Measurements from ENCODE around the gene AMIGO1.
A peak's percentile ranks its signal among the peaks of the same experiment; 100 is the strongest.

The AMIGO1 gene, protein sequence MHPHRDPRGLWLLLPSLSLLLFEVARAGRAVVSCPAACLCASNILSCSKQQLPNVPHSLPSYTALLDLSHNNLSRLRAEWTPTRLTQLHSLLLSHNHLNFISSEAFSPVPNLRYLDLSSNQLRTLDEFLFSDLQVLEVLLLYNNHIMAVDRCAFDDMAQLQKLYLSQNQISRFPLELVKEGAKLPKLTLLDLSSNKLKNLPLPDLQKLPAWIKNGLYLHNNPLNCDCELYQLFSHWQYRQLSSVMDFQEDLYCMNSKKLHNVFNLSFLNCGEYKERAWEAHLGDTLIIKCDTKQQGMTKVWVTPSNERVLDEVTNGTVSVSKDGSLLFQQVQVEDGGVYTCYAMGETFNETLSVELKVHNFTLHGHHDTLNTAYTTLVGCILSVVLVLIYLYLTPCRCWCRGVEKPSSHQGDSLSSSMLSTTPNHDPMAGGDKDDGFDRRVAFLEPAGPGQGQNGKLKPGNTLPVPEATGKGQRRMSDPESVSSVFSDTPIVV

DNA sequence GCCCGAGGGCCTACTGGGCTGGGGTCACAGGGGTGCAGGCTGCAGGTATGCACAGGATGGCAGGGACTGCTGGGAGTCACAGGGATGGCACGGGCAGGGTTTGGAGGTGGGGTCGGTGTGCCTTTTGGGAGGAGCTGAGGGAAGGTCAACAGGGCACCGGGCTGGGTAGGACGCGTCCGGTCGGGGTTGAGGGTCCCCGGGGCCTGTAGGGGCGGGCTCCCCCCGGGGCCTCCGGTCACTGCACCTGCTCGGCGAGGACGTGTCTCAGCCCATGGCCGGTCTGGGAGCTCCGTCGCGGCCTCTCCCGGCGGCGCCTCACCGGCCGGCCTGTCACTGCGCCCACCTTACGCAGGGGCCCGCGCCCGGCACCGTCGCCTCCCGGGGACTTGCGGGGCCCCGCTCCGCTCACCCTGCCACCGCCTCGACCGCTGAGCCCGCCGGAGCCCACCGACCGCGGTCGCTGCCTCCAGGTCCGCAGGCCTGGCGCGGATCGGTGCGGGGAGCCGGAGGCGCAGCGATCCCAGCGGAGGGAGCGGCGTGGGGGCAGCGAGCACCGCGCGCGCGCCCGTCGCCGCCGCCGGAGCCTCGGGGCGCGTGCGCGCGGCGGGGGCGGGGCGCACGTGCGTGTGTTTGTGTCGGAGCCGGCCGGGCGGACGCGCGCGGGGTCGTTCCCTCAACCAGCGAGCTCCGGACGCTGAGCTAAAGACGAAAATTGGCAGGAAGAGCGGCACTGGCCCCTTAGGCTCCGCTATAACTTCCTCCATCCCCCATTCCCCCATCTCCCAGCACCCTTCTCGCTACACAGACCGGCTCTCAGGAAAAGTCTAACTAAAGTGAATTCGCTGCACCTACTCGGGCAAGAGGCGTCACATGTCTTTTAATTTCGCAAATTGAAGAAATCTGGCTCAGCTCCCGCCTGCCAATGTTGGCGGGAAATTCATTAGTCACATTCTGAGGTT lies at the start of gene AMIGO1:
Gene AMIGO1, minus strand, starts transcription at position 552 of the 959 bp plus-strand sequence. CDS start 815 bp downstream, outside the sequence.
- DNase-seq, result peak; percentile 42

DNA sequence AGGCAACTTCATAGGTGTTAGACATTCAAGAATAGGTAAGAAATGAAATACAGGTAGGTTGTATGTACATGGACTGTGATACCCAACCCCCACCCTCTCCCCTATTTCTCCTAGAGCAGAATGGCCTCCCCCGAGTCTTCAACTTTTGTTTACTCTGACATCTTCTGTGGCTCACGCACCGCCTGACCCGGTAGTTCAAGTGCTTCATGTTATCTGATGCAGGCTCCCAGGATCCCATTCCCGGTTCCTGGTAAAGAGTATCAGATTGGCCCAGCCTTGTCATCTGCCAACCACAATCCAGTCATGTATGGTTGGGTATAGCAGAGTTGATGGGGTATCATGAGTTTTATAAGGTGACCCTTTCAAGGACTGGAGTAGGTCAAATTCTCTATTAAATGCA lies 48.0 kb upstream of the AMIGO1 start:
- DNase-seq, result no peak

DNA sequence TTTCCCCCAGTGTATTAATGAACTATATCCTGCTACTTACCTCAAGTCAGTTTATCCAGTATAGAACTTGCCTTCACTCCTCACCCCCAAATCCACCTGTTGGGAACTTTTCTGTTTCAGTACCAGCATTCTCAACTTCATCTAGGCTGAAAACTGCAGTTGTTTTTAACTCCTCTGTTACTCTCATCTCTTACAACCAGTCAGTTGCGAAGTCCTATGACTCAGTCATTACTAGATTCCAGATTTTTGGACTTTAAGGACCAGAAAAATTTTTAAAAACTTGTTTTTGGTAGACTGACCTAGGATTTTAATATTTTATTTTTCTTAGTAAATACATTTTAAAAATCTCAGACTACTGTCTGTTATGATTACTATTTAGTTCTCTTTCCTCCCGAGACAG lies 47.0 kb upstream of the AMIGO1 start:
- no peak for DNase-seq

DNA sequence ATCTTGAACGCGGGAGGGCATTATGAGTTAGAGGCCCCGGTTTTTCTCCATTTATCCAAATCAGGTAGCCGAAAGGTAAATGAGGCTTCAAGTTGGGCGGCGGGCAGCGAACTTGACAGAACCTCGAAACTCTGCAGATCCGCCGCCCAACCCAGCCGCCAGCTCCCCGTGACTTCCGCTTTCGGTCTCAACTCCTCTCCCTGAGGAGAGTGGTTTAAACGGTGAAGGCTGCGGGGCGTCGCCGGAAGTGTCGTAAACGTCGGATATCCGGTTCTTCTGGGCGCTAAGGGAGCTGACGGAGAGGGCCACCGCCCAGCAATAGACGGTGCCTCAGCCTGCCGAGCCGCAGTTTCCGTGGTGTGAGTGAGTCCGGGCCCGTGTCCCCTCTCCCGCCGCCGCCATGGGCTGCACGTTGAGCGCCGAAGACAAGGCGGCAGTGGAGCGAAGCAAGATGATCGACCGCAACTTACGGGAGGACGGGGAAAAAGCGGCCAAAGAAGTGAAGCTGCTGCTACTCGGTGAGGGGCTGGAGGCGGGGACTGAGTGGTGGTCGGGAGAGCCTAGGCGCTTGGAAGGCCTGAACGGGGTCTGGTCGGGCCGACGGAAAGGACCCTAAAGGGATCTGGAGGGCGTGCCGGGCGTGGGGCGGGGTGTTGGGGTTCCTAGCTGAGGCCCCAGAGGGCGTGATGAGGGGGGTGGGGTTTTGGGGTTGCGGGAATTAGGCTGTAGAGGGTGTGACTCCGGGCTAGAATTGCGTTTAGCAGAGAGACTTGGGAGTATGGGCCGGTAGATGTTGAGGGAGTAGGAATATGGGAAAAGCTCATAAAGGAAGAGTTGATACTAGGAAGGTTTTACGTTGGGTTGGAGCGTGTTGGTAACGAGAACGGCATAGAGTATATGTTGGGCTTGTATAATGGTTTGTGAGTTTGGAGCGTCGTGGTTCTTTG lies 39.1 kb upstream of the AMIGO1 start, which contains the start of gene GNAI3:
Gene GNAI3, plus strand, starts transcription at position 295 of the 947 bp plus-strand sequence. Its CDS starts 106 bp downstream, at position 401.
- peak; percentile 88 for DNase-seq

DNA sequence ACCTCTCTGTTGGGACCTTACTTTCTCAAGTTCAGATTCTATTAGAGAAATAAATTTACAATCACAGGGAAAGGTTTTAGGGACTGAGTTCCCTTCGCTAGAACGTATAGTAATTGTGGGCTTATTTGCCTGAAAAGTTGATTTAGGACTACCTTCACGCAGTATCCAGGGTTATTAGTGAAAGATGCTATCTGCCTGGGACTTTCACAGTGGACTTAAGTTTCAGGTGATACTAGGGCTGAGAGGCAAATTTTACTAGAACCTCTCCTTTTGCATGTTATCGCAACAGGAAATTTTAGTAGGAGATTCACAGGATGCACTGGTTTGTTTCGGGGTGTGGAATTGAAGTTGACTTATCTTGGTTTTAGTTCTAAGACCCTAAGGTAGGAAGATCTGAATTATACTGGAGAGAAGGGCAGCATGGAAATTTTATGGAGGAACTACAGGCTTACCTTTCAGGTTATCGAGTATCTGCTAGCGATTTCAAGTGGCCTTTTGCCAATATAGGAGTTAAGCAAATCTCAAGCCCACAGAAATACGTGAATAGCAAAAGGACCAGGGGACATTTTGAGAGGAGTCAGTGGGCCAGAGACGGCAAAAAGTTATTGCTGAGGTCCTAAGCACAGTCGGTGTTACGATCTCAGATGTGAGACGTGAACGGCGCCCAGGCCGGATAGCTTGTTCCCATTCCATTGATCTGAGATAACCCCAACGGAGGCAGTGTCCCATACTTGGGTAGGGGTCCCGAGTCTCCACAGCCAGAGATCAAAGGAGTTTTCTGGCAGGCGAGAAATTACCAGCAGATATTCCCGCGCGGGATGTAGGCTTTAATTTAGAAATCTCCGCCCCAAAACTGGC lies 38.2 kb upstream of the AMIGO1 start:
- peak; percentile 11 for DNase-seq

DNA sequence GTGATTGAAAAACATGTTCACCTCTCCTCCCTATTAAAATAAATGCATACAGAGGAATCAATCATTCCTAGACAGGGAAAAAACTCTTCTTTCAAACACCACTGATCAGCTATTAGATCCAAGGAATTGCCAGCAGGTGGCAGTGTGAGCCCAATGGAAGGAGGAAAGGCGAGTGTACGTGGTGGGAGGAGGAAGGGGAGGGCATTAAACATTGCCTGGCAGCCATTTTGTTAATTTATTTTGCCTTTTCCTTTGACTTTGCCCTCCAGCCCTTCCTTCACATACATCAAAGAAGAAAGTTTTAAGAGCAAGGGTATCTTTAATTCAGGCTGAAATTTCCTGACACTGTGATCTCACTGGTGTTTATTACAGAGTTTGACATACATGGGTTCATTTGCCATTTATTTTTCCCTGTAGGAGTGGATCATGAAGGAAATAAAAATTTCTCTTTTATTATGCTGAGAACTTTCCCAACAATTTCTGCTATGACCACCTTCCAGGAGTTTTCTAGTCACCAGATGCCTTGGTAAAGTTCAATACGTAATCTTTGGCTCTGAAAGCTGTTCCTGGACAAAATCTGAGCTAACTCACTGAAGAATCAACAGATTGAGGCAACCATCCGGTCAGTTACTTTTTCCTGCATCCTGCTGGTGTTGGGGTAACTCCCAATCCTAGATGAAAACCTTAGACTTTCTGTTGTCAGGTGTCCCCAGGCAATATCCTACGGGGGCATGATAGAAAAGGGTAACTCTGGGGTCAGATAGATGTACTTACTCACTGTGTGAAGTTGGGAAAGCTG lies 37.0 kb upstream of the AMIGO1 start:
- peak; percentile 90 for DNase-seq

DNA sequence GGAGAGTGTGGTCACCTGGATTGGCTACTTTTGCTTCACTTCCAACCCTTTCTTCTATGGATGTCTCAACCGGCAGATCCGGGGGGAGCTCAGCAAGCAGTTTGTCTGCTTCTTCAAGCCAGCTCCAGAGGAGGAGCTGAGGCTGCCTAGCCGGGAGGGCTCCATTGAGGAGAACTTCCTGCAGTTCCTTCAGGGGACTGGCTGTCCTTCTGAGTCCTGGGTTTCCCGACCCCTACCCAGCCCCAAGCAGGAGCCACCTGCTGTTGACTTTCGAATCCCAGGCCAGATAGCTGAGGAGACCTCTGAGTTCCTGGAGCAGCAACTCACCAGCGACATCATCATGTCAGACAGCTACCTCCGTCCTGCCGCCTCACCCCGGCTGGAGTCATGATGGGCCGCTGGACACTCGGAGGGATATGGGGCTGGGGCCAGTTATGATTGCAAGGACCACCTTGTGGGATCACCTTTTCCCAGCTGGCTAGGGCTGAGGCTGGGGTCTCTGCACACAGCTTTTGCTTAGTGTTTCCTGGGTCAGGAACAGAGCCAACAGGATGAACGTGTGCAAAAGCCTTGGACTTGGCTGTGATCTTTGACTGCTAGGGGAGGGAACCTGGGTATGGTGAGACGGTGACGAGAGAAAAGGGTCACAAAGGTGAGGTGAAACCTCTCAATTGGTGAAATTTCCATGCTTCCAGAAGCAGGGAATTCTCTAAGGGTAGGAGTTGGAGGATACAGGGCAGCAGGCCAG lies 34.6 kb upstream of the AMIGO1 start:
- DNase-seq, result no peak

DNA sequence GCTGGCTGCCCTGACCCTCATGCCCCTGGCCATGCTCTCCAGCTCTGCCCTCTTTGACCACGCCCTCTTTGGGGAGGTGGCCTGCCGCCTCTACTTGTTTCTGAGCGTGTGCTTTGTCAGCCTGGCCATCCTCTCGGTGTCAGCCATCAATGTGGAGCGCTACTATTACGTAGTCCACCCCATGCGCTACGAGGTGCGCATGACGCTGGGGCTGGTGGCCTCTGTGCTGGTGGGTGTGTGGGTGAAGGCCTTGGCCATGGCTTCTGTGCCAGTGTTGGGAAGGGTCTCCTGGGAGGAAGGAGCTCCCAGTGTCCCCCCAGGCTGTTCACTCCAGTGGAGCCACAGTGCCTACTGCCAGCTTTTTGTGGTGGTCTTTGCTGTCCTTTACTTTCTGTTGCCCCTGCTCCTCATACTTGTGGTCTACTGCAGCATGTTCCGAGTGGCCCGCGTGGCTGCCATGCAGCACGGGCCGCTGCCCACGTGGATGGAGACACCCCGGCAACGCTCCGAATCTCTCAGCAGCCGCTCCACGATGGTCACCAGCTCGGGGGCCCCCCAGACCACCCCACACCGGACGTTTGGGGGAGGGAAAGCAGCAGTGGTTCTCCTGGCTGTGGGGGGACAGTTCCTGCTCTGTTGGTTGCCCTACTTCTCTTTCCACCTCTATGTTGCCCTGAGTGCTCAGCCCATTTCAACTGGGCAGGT lies 33.9 kb upstream of the AMIGO1 start:
- DNase-seq, result no peak

DNA sequence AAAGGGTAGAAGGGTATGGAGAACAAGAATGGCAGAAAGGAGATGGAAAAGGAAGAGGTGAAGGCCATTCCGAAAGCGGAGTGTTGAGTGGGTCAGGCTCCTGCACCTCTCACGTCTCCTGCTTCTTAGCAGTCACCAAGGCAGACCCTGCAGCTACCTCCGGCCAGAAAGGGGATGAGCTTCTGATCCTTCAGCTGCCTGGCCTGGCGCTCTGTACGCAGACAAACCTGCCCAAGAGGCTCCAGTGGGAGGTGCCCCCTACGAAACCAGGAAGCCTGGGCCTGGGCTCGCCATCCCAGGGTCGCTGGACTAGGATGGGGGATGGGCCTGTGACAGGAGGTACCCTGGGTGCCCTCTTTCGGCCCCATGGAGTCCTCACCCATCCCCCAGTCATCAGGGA lies 33.1 kb upstream of the AMIGO1 start:
- DNase-seq, result no peak

DNA sequence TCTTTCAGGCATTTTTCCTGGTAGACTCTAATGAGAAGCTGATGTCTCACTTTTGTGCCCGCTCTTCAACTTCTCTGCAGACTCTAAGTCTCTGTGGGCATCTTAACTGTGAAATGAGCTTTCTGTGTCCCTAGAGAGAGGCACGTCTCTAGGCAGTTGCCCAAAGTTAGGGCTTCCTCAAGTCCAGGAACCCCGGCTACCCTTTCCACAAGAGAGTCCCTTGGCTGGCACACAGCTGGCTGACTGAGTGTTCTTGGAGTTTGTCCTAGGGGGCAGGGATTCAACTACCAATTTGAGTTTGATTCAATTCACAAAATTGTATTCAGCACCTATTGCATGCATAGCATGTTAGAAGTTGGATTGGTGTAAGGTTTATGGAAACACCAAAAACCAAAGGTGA lies 31.6 kb upstream of the AMIGO1 start:
- DNase-seq, result no peak

DNA sequence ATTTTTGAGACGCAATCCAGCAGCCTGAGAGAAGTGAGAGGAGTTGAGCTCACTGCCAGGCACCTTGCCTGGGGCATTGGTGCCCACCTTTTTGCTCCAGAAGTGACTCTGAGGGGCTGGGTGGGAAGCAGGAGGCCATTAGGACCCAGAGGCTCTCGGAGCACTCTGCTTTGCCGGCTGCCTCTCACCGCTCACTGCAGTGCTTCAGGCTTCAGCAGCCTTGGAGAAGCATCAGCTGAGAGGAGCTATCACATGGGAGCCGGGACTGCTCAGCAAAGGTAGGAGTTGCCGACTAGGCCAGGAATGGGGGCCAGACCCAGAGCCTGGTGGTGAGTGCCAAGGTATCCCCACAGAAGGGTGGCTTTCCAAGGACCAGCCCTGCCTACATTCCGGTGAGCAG lies 30.1 kb upstream of the AMIGO1 start, which contains the start of gene GPR61:
Gene GPR61, plus strand, starts transcription at position 197 of the 400 bp plus-strand sequence. CDS start 3,151 bp downstream, outside the sequence.
- DNase-seq, result no peak

DNA sequence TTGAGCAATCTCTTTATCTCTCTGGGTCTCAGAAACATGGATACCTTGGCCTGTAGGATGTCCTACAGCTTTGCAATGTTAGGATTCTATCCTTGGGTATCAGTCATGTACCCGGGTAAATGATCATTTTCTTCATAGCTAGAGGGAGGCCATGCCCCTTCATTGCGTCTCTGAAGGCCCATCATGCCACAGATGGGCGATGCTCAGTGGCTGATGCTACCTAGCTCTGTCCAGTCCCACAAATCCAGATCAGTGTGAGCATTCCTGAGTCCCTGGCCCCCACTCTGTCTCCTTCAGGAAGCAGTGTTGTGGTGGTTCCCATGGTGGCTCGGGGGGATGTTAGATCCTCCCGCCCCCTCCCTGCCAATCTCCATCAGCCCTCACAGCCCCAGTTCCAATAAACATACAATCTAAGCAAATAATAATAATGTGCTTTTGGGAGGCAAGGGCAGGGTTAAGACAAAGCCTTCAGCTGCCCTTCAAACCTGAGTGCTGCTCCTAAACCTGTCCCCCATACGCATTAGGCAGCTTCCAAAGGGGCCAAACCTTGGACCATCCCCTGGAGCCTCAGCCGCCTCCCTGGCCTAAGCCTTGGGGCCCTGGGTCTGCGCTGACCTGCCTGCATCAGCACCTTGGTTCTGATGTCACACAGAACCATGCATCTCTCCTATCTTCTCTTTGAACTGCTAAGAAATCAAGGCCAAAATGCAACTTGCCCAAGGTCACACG lies 29.5 kb upstream of the AMIGO1 start:
- no peak for DNase-seq

DNA sequence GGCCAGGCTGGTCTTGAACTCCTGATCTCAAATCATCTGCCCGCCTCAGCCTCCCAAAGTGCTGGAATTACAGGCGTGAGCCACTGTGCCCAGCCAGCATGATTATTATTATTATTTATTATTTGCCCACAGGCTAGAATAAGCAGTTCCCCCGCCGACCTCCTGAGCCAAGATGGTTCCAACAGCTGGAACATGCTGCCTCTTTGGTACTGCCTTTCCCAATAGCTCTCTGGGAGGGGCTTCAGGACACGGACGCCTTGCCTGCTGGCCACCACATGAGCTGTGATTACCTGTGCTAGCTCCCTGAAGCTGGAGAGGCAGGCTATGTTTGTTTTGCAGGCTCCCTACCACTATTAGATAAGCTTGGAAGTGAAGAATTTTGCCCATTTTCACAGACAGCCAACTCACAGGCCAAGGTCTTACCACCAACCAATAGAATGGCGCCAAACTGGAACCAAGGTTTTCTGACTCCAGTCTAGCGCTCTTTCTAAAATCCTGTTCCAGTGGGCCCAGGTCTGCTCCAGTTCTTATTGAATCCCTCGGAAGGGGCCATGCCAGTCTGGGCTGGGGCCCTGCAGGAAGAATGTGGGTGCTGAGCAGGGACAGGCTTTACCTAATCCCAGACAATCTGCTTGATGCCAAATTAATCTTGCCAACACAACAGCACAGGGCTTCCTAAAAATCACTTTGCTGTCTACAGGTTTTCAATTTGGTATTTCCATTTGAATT lies 28.1 kb upstream of the AMIGO1 start:
- DNase-seq, result no peak

DNA sequence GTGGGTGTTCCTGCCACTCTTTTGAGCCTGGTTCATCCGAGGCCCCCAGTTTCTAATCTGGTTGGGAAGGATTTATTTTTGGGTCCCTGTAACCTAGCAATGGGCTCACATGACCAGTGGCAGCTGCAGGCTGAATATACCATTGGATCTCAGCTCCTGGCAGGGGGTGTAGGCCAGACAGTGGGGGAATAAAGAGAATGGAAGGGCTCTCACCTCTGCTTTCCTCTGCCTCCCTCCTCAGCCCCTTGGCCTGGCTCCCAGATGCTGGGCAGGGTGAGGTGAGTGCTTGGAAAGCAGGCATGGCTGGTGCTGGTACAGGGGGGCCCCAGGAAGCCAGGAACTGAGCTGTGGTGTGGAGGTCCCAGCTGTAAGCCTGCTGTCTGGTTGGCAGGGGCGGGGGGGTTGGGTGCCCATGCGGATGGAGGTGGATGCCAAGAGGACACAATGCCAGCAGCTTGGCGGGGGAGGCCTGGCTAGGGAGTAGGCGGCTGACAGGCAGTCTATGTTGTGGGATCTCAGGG lies 26.5 kb upstream of the AMIGO1 start:
- DNase-seq, result no peak

DNA sequence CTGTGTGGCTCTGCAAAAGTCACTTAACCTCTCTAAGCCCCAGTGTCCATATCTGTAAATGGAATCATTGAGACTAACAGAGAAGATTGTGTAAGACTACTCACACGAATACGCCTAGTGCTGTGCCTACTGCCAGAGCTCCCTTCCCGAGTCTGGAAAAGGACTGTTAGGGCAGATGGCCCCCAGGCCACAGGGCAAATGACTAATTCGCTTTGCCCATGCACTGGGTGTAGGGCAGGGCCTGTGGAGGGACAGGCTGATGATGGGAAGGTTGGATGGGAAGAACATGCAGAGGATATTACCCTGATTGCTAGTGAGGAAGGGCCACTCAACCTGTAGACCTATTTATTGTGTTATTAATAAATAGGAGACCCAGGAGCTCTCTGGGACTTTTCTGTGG lies 26.0 kb upstream of the AMIGO1 start:
- no peak for DNase-seq

DNA sequence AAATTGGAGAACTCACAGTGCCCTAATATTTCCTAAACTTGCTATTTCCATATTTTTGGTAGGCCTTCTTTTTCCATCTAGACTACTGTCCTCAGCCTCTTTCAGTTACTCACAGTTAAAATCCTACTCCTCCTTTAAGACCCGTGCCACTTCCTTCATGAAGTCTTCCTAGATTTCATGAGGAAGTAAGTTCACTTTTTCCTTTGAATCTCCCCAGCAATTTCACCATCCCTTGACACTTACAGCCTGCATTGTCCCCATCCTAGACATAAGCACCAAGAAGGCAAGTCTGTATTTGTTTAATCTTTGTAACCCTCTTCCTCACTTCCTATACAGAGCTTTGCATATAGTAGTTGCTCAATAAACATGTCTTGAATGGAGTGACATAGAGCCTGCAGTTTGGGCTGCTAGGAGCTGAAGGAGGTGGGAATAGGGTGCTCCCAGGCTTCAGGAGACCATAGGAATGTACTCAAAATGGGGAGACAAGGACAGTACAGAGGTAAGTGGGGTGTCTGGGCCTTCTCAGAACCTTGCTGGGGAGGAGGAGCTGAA lies 24.9 kb upstream of the AMIGO1 start:
- no peak for DNase-seq
